CD4-positive, alpha-beta T cell (primary cell): ENCODE results near the gene UGP2. TPM values are rescaled to one million over a fixed set of nuclear protein-coding genes. Genes with fewer than 3 reads are reported as not detected.

Experiments
- ATAC-seq: fragments of 200-7000 bp; cut with Tn5 transposase; one replicate; pipeline ENCODE4 v1.10.0; 2022; ENCODE audit warnings: mild to moderate bottlenecking; ENCODE audit not compliant: poor library complexity
- CTCF ChIA-PET: fragments of 350-600 bp; sonication (Branson Sonifier 250); formaldehyde crosslinking; loops from one replicate; lab custom pipeline; 2021; ENCODE audit warnings: antibody characterized with exemption, inconsistent platforms; lab: Charles Lee
- POLR2A ChIA-PET: fragments of 350-600 bp; sonication (Branson Sonifier 250); formaldehyde crosslinking; loops from one replicate; lab custom pipeline; 2021; ENCODE audit warnings: antibody characterized with exemption, inconsistent platforms; lab: Charles Lee
- DNase-seq, 14 experiments: peaks; one replicate each; pipeline ENCODE4 v3.0.0-alpha.2; 2013 to 2020; ENCODE audit warnings: mixed read lengths in 2 of 14
- H3K27ac ChIP-seq, 2 donors: one replicate each; pipeline versions ENCODE4 v1.5.1 to v1.7.0; 2013; ENCODE audit warnings: low read length in 2 of 2, low read depth in 1 of 2, mild to moderate bottlenecking in 1 of 2
- H3K27me3 ChIP-seq, 2 experiments: 1 replicate in 1 of 2; 2 replicates in 1 of 2; pipeline versions ENCODE4 v1.6.1 to v1.7.0; 2013; ENCODE audit warnings: low read length in 2 of 2, control low read depth in 1 of 2, mild to moderate bottlenecking in 1 of 2, moderate library complexity in 1 of 2; ENCODE audit not compliant: insufficient read depth in 2 of 2, control insufficient read depth in 1 of 2
- H3K36me3 ChIP-seq: one replicate; pipeline ENCODE4 v1.6.1; 2013; ENCODE audit warnings: low read length, control low read depth; ENCODE audit not compliant: insufficient read depth
- H3K4me1 ChIP-seq: one replicate; pipeline ENCODE4 v1.6.1; 2013; ENCODE audit warnings: low read length, control low read depth; ENCODE audit not compliant: insufficient read depth
- H3K4me3 ChIP-seq: one replicate; pipeline ENCODE4 v1.5.1; 2013; ENCODE audit warnings: mild to moderate bottlenecking, low read length, moderate library complexity
- H3K9me3 ChIP-seq, 2 experiments: 1 replicate in 1 of 2; 2 replicates in 1 of 2; pipeline versions ENCODE4 v1.6.1 to v1.7.0; 2013; ENCODE audit warnings: low read length in 2 of 2, mild to moderate bottlenecking in 2 of 2, control low read depth in 1 of 2, moderate library complexity in 1 of 2; ENCODE audit not compliant: control insufficient read depth in 1 of 2, insufficient read depth in 1 of 2
- H3K27ac Mint-ChIP-seq: one replicate; pipeline ENCODE4 v1.8.0; 2020; ENCODE audit warnings: mixed read lengths
- H3K27me3 Mint-ChIP-seq: one replicate; pipeline ENCODE4 v1.8.0; 2021; ENCODE audit warnings: mixed read lengths
- H3K36me3 Mint-ChIP-seq: one replicate; pipeline ENCODE4 v1.8.0; 2021; ENCODE audit warnings: low read depth, mixed read lengths
- H3K4me1 Mint-ChIP-seq: one replicate; pipeline ENCODE4 v1.8.0; 2021; ENCODE audit warnings: low read depth, mixed read lengths
- H3K4me3 Mint-ChIP-seq: one replicate; pipeline ENCODE4 v1.8.0; 2020; ENCODE audit warnings: mild to moderate bottlenecking, mixed read lengths
- H3K9me3 Mint-ChIP-seq: one replicate; pipeline ENCODE4 v1.8.0; 2020; ENCODE audit warnings: mixed read lengths
- CTCF ChIP-seq: fragments of 200-600 bp; IDR thresholded peaks from one replicate; pipeline ENCODE4 v1.8.0; 2022; ENCODE audit warnings: antibody characterized with exemption, mild to moderate bottlenecking
- intact Hi-C, 2 experiments: fragments of 100-400 bp; cut with DNase I in 1 of 2; cut with micrococcal nuclease in 1 of 2; formaldehyde crosslinking; loops; one replicate each; pipeline versions ENCODE4 v1.15.1 to v1.9.0; 2023 to 2025; cut with DNase I, micrococcal nuclease
- total RNA-seq, 174 experiments: library from RNA in 2 of 174; stranded (reverse) in 2 of 174; gene quantifications; one replicate each; pipeline ENCODE4 v1.2.3 and lab custom pipeline; 2021 to 2026

The UGP2 gene
- total RNA-seq, 2 experiments from 2014 or later: 47.1 to 53.2 TPM

- H3K27ac Mint-ChIP-seq: peak overlapping the region; percentile 99
- intact Hi-C loops: no loop called here
- peak overlapping the region in 1 of 2 donors; percentile 31 for H3K27ac ChIP-seq
Observed at GRCh38 chr2:63851691-63852311, 10.1 kb downstream of the UGP2 start.

GRCh38 chr2:63853527-63854310 is 12.0 kb downstream of the UGP2 start:
- CTCF ChIA-PET: interaction anchor here (9.6 kb wide), 1 partner anchor 11 kb away, joined by 50 read pairs; the partner anchor contains the start of gene UGP2
- Histone ChIP-seq H3K27me3 (no peaks in the 10 kb centered on the region), H3K9me3 (no peaks in the 10 kb centered on the region), H3K4me3 (no peak overlapping the region), H3K36me3 (peaks cover 17% of the 10 kb centered on the region), H3K4me1 (peaks cover 37% of the 10 kb centered on the region), H3K27ac (peak overlapping the region; percentile 25 to 52)
- DNase-seq (no peak), ATAC-seq (no peak)
- peak overlapping the region; percentile 99 for H3K27ac Mint-ChIP-seq
- peaks cover 36% of the 10 kb centered on the region for H3K36me3 Mint-ChIP-seq
- no peaks in the 10 kb centered on the region for H3K27me3 Mint-ChIP-seq
- H3K9me3 Mint-ChIP-seq: no peaks in the 10 kb centered on the region
- POLR2A ChIA-PET: interaction anchor here (0.6 to 7.8 kb wide), 2 partner anchors 12 to 1374 kb away, joined by 3 to 93 read pairs (median 43); partner anchors contain the start of genes ACTR2 and UGP2
- intact Hi-C loops: no loop called here
- peaks cover 85% of the 10 kb centered on the region for H3K4me1 Mint-ChIP-seq
- TF ChIP-seq CTCF: no peak
- peak overlapping the region; percentile 30 for H3K4me3 Mint-ChIP-seq

More at GRCh38 chr2:63851691-63852311, 10.1 kb downstream of the UGP2 start:
- no peak for TF ChIP-seq CTCF
- H3K4me1 ChIP-seq: peaks cover 31% of the 10 kb centered on the region
- POLR2A ChIA-PET: interaction anchor here (5.0 kb wide), 1 partner anchor 10 kb away, joined by 43 read pairs; the partner anchor contains the start of gene UGP2
- no peak for DNase-seq
- H3K27me3 ChIP-seq: no peaks in the 10 kb centered on the region
- no peaks in the 10 kb centered on the region for H3K36me3 ChIP-seq
- H3K4me3 ChIP-seq: no peak overlapping the region
- Mint-ChIP-seq H3K36me3 (peaks cover 30% of the 10 kb centered on the region), H3K27me3 (no peaks in the 10 kb centered on the region), H3K4me3 (no peak overlapping the region), H3K4me1 (peaks cover 92% of the 10 kb centered on the region), H3K9me3 (no peaks in the 10 kb centered on the region)
- CTCF ChIA-PET: interaction anchor here (1.5 to 9.6 kb wide), 2 partner anchors 9 to 10 kb away, joined by 8 to 50 read pairs; partner anchors contain the start of gene UGP2
- H3K9me3 ChIP-seq: no peaks in the 10 kb centered on the region
- no peak for ATAC-seq
